GM23248 (cell line): Measurements from ENCODE around the gene TBX21.

Experiments used
- EZH2 ChIP-seq: fragments of 200-600 bp; sonication (generic); IDR thresholded peaks from 2 replicates; pipeline ENCODE4 v1.6.1; 2018; ENCODE audit warnings: antibody characterized with exemption, mild to moderate bottlenecking; ENCODE audit not compliant: insufficient read depth, poor library complexity, severe bottlenecking
- EZH2phosphoT487 ChIP-seq: fragments of 200-600 bp; sonication (generic); IDR thresholded peaks from 2 replicates; pipeline ENCODE4 v1.6.1; 2018; ENCODE audit warnings: antibody characterized with exemption, moderate library complexity, mild to moderate bottlenecking, low read depth; ENCODE audit not compliant: insufficient read depth

DNA sequence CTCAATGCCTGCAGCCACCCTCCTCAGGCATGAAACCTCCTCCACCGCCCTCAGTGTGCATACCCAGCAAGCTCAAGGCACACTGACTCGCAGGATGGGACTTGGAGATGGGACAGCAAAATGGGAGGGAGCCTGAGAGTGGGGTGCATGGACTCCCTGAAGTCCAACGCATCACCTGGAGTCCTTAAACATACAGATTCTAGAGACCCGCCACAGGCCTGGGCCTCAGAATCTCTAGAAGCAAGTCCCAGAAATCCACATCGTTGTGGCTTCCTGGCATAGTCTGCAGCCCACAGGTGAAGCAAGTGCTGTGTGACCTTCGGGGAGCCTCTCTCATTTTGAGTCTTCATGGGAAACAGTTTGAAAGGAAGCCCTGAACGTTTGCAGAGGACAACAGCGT lies 3.6 kb upstream of the TBX21 start:
- TF ChIP-seq EZH2 (no peak), EZH2phosphoT487 (no peak)
